Ishikawa (cell line): Measurements from ENCODE around the gene DPH7.

ENCODE experiments used
- CEBPB ChIP-seq: IDR thresholded peaks from 2 replicates; pipeline ENCODE4 v1.6.1; 2012
- CREB1 ChIP-seq: IDR thresholded peaks from 2 replicates; pipeline ENCODE4 v1.6.1; 2012; ENCODE audit warnings: low read depth
- EGR1 ChIP-seq: IDR thresholded peaks from 2 replicates; pipeline ENCODE4 v1.6.1; 2012
- EP300 ChIP-seq: IDR thresholded peaks from 2 replicates; pipeline ENCODE4 v1.6.1; 2012; ENCODE audit warnings: borderline replicate concordance
- FOXM1 ChIP-seq: IDR thresholded peaks from 2 replicates; pipeline ENCODE4 v1.6.1; 2012; ENCODE audit warnings: low read depth, borderline replicate concordance
- MAX ChIP-seq: IDR thresholded peaks from 2 replicates; pipeline ENCODE4 v1.6.1; 2012
- NFIC ChIP-seq: IDR thresholded peaks from 2 replicates; pipeline ENCODE4 v1.6.1; 2012
- RAD21 ChIP-seq: IDR thresholded peaks from 2 replicates; pipeline ENCODE4 v1.6.1; 2012; ENCODE audit warnings: low read depth
- REST ChIP-seq: IDR thresholded peaks from 2 replicates; pipeline ENCODE4 v1.6.1; 2012; ENCODE audit warnings: low read depth, mild to moderate bottlenecking
- TAF1 ChIP-seq: IDR thresholded peaks from 2 replicates; pipeline ENCODE4 v1.6.1; 2012; ENCODE audit warnings: low read depth, mild to moderate bottlenecking
- TCF12 ChIP-seq: IDR thresholded peaks from 2 replicates; pipeline ENCODE4 v1.6.1; 2012; ENCODE audit warnings: low read depth
- TEAD4 ChIP-seq: IDR thresholded peaks from 2 replicates; pipeline ENCODE4 v1.6.1; 2012
- YY1 ChIP-seq: IDR thresholded peaks from 2 replicates; pipeline ENCODE4 v1.6.1; 2012; ENCODE audit warnings: low read depth
- ZBTB7A ChIP-seq: IDR thresholded peaks from 2 replicates; pipeline ENCODE4 v1.6.1; 2012; ENCODE audit warnings: low read depth
- TF ChIP-seq, protein P1 (sequence below): IDR thresholded peaks from 2 replicates; pipeline ENCODE4 v1.6.1; 2012

Gene DPH7

DNA sequence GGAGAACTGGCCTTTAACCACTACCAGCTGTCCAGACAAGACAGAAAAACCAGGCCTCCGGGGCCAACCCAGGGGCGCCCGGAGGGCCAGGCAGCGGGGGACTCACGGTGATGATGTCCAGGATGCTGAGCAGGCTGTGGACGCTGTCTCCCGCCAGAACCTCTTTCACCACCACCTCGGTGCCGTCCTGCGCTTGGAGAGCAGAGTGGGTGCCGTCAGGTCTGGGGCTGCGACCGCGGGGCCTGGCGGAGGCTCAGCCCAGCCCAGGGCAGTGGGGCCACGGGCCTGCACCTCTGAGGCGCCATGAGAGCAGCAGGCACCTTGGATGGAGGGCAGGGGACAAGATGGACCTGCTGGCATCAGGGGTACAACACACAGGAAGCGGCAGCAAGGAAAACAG is 38.2 kb downstream of the DPH7 start:
- TF ChIP-seq FOXM1 (no peak), NFIC (no peak), ZBTB7A (no peak), CREB1 (no peak), TAF1 (no peak), EP300 (no peak), MAX (no peak), CEBPB (no peak), REST (no peak), TEAD4 (no peak), TCF12 (no peak), RAD21 (no peak), EGR1 (no peak), YY1 (no peak)
- TF ChIP-seq, protein P1, sequence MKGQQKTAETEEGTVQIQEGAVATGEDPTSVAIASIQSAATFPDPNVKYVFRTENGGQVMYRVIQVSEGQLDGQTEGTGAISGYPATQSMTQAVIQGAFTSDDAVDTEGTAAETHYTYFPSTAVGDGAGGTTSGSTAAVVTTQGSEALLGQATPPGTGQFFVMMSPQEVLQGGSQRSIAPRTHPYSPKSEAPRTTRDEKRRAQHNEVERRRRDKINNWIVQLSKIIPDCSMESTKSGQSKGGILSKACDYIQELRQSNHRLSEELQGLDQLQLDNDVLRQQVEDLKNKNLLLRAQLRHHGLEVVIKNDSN: no peak

DNA sequence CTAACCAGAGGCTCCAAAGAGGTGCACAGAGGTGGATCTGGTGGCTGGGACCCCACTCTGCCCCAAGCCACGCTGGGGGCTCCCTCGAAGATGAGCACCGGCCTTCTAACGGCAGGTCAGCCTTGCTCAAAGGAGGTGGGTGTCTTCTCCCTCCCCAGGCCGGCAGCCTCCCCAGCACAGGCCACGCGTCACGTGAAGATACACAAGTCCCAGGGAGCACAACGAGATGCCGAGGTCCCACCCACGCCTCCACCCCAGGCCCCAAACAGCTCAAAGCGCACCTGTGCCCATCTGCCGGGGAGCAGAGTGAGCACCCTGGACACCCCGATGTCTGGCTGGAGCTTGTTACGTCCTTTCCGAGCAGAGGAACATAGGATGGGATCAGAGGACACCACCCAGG is 40.7 kb downstream of the DPH7 start:
- no peak for TF ChIP-seq TCF12
- TF ChIP-seq MAX: no peak
- TF ChIP-seq EGR1: no peak
- no peak for TF ChIP-seq EP300
- TF ChIP-seq RAD21: no peak
- no peak for TF ChIP-seq CEBPB
- no peak for TF ChIP-seq YY1
- TF ChIP-seq FOXM1: no peak
- TF ChIP-seq TEAD4: no peak
- TF ChIP-seq CREB1: no peak
- no peak for TF ChIP-seq NFIC
- TF ChIP-seq, protein P1: no peak
- no peak for TF ChIP-seq ZBTB7A
- TF ChIP-seq TAF1: no peak
- no peak for TF ChIP-seq REST

- TF ChIP-seq CREB1 (no peak), NFIC (no peak), FOXM1 (no peak), TCF12 (no peak), REST (no peak), EGR1 (no peak), RAD21 (no peak), YY1 (no peak)
- TF ChIP-seq, protein P1: no peak
These were observed 43.7 kb downstream of the DPH7 start for GRCh38 chr9:137535120-137535428.

DNA sequence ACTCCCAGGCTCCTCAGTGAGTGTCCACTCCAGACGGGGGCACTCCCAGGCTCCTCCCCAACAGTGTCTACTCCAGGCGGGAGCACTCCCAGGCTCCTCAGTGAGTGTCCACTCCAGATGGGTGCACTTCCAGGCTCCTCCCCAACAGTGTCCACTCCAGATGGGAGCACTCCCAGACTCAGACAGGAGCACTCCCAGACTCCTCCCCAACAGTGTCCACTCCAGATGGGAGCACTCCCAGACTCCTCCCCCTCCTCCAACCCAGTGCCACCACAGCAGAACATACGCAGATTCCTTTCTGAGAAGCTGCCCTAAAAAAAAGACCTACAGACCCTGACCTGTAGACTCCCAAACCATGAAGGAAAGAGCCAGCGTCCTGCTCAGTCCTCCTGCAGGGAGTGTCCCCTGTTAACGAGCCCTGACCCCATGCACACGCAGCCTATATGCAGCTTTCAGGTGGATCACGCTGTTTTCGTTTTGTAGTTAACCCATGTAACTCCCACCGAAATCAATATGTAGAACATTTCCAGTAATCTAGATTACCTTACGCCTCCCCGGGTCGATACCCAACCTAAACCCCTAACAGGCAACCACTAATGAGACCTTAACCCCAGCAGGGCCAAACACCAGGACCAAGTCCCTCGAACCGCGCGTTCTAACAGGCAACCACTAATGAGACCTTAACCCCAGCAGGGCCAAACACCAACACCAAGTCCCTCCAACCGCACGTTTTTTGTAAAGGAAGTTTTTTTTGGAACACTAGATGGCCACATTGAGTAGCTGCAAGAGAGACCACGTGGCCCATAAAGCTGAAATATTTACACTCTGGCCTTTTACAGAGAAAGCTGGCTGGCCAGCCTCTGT is 44.2 kb downstream of the DPH7 start:
- TF ChIP-seq RAD21: peak; percentile 48
- TF ChIP-seq MAX: peak; percentile 85
- TF ChIP-seq, protein P1: peak; percentile 94
- TF ChIP-seq ZBTB7A: no peak
